Measurements from ENCODE around the gene PREX1. TPM values are rescaled to one million over a fixed set of nuclear protein-coding genes. Genes with fewer than 3 reads are reported as not detected.

The PREX1 gene
- total and polyA plus RNA-seq, 2 donors (not counting 1 experiment from before 2014, with no cell fraction given), result 1.0 to 3.1 TPM

DNA sequence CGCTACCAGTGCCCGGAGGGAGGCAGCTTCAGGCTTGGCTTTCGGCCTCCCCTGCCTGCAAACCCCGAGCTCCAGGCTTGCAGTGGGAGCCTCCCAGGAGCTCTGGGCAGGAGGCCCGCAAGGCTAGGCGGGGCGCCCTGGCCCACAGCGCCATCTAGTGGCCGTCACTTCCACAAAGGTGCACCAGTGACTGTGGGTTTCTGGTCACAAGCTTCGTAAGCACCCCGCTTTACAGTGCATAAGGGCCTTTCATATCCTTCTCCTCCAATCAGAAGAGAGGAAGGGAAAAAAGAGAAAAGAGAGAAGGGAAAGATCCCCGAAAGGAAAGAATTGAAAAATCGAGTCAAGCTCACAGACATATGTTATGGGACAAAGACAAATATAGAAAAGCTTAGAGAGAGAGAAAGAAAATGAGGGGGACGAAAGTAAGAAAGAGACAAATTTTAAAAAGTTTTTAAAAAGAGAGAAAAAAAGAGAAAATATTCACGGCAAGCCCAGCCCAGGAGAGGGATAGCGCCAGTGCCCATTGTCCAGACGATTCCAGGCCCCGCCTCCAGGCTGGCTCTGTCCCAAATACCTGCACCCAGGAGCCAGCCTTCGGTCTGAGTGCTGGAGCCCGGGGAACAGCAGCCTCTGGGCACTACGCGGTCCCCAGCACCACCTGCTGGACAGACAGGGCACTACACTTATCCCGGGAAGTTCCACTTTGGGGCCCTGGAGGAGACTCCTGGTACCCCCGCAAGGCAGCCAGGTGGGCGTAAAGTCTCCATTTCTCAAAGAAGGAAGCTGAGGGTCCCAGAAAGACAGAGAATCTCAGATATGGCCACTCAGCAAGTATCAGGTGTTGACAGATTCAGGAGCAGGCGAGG is 207.1 kb downstream of the PREX1 start:
- Histone ChIP-seq H3K4me1 (ENCODE audit: control insufficient read depth, extremely low read depth, insufficient read depth, low read length) (no peaks in the 10 kb centered on the region), H3K36me3 (ENCODE audit: control insufficient read depth, insufficient read depth, low read length) (no peaks in the 10 kb centered on the region), H4K20me1 (ENCODE audit: control insufficient read depth, extremely low read depth, insufficient read depth, low read length) (no peaks in the 10 kb centered on the region), H3K79me2 (ENCODE audit: control insufficient read depth, insufficient read depth, low read length) (no peaks in the 10 kb centered on the region), H2AFZ (ENCODE audit: low read length) (no peak overlapping the region), H3K4me2 (ENCODE audit: extremely low read depth, insufficient read depth, low read length) (peak overlapping the region; percentile 76), H3K9me3 (ENCODE audit: control insufficient read depth, insufficient read depth, low read depth, low read length) (no peaks in the 10 kb centered on the region), H3K4me3 (replicated peaks in 1 of 4; ENCODE audit: control extremely low read depth in 1 of 4, insufficient read depth in 1 of 4, low read depth in 3 of 4, low read length in 4 of 4) (peak overlapping the region in 3 of 4 experiments; percentile 19 to 36 (median 29)), H3K9ac (ENCODE audit: insufficient read depth, low read length) (no peak overlapping the region), H3K27ac (ENCODE audit: insufficient read depth, low read length) (no peak overlapping the region), H3K27me3 (ENCODE audit: control insufficient read depth, insufficient read depth, low read length) (no peaks in the 10 kb centered on the region)
- peak; percentile 94 to 96 for TF ChIP-seq CTCF (conservative IDR thresholded peaks at IDR 0.05 in 1 of 2, IDR thresholded peaks at IDR 0.05 in 1 of 2; ENCODE audit: low read depth in 1 of 2, low read length in 2 of 2)
- TF ChIP-seq EZH2 (IDR thresholded peaks at IDR 0.05; ENCODE audit: low read length, missing control alignments), result no peak
- DNase-seq (ENCODE audit: low read depth in 2 of 2), result peak; percentile 79 to 84

DNA sequence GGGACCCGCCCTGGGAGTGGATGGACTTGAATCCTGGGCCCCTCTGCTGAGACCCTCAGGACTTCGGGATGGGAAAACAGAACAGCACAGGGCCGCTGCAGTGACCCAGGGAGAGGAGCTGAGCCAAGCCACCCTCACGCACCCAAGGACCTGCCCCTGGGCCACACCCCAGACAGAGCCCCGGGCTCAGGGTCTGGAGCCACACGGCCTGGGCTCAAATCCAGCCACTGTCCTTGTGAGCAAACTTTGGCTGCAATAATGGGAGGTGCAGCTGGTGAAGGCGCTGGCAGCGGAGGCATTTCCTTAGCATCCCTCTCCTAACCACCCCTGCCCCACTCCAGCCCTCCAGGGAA is 207.7 kb downstream of the PREX1 start:
- Histone ChIP-seq H3K79me2 (ENCODE audit: control insufficient read depth, insufficient read depth, low read length) (no peaks in the 10 kb centered on the region), H3K4me3 (replicated peaks in 1 of 4; ENCODE audit: control extremely low read depth in 1 of 4, insufficient read depth in 1 of 4, low read depth in 3 of 4, low read length in 4 of 4) (no peak overlapping the region), H3K36me3 (ENCODE audit: control insufficient read depth, insufficient read depth, low read length) (no peaks in the 10 kb centered on the region), H3K4me1 (ENCODE audit: control insufficient read depth, extremely low read depth, insufficient read depth, low read length) (no peaks in the 10 kb centered on the region), H3K4me2 (ENCODE audit: extremely low read depth, insufficient read depth, low read length) (no peak overlapping the region), H3K9ac (ENCODE audit: insufficient read depth, low read length) (no peak overlapping the region), H3K9me3 (ENCODE audit: control insufficient read depth, insufficient read depth, low read depth, low read length) (no peaks in the 10 kb centered on the region), H4K20me1 (ENCODE audit: control insufficient read depth, extremely low read depth, insufficient read depth, low read length) (no peaks in the 10 kb centered on the region), H3K27me3 (ENCODE audit: control insufficient read depth, insufficient read depth, low read length) (no peaks in the 10 kb centered on the region), H3K27ac (ENCODE audit: insufficient read depth, low read length) (no peak overlapping the region), H2AFZ (ENCODE audit: low read length) (no peak overlapping the region)
- TF ChIP-seq CTCF (conservative IDR thresholded peaks at IDR 0.05 in 1 of 2, IDR thresholded peaks at IDR 0.05 in 1 of 2; ENCODE audit: low read depth in 1 of 2, low read length in 2 of 2) (no peak), EZH2 (IDR thresholded peaks at IDR 0.05; ENCODE audit: low read length, missing control alignments) (no peak)
- no peak for DNase-seq (ENCODE audit: low read depth in 2 of 2)

DNA sequence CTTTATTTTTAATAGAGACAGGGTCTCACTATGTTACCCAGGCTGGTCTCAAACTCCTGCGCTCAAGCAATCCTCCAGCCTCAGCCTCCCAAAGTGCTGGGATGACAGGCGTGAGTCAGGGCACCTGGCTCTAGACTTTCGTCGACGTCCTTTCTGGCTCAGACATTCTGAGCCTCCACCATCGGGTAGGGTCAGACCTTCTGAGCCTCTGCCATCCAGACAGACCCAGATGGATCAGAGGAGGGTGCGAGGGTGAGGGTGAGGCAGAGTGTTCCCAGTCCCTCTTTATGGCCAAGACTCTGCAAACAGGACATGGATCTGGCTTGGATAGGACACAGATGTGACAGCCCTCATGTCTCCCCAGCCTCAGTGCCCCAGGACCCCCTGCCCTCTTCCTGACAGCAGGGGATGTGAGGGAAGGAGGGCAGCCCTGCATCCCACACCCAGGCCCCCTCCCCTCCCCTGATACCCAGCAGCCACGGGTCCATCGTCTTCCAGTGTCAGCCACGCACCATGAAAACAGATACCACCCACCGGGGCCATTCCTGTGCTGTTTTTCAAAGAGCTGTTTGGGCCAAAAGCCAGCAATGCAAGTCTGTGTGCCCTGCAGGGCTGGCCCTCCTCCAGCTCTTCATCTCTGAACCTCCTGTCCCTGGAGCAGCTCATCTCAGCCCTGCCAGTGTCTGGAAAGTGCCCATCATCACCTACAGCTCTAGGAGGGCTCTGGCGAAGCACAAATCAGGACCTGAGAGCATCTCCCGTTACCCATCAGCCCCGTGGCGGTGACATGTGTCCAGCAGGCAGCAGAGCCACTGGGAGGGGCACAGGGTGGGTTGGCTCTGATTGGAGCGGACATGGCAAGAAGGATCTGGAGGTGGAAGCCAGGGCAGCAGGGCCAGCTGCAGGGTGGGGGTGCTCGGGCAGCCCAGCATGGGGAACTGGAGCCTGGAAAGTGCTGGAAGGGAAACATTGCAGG is 208.4 kb downstream of the PREX1 start:
- Histone ChIP-seq H3K9me3 (ENCODE audit: control insufficient read depth, insufficient read depth, low read depth, low read length) (no peaks in the 10 kb centered on the region), H4K20me1 (ENCODE audit: control insufficient read depth, extremely low read depth, insufficient read depth, low read length) (no peaks in the 10 kb centered on the region), H3K9ac (ENCODE audit: insufficient read depth, low read length) (no peak overlapping the region), H3K4me2 (ENCODE audit: extremely low read depth, insufficient read depth, low read length) (no peak overlapping the region), H3K79me2 (ENCODE audit: control insufficient read depth, insufficient read depth, low read length) (no peaks in the 10 kb centered on the region), H3K36me3 (ENCODE audit: control insufficient read depth, insufficient read depth, low read length) (no peaks in the 10 kb centered on the region), H2AFZ (ENCODE audit: low read length) (no peak overlapping the region), H3K4me3 (replicated peaks in 1 of 4; ENCODE audit: control extremely low read depth in 1 of 4, insufficient read depth in 1 of 4, low read depth in 3 of 4, low read length in 4 of 4) (no peak overlapping the region), H3K27me3 (ENCODE audit: control insufficient read depth, insufficient read depth, low read length) (no peaks in the 10 kb centered on the region), H3K27ac (ENCODE audit: insufficient read depth, low read length) (no peak overlapping the region), H3K4me1 (ENCODE audit: control insufficient read depth, extremely low read depth, insufficient read depth, low read length) (no peaks in the 10 kb centered on the region)
- TF ChIP-seq EZH2 (IDR thresholded peaks at IDR 0.05; ENCODE audit: low read length, missing control alignments), result no peak
- no peak for TF ChIP-seq CTCF (conservative IDR thresholded peaks at IDR 0.05 in 1 of 2, IDR thresholded peaks at IDR 0.05 in 1 of 2; ENCODE audit: low read depth in 1 of 2, low read length in 2 of 2)
- DNase-seq (ENCODE audit: low read depth in 2 of 2), result no peak

Measured in fibroblast of lung (primary cell).